ENCODE results near the gene CALU. TPM values are rescaled to one million over a fixed set of nuclear protein-coding genes. Genes with fewer than 3 reads are reported as not detected.

The CALU gene
- polyA plus RNA-seq, 4 donors = 6.0 to 75.3 (median 23.9) TPM

DNA sequence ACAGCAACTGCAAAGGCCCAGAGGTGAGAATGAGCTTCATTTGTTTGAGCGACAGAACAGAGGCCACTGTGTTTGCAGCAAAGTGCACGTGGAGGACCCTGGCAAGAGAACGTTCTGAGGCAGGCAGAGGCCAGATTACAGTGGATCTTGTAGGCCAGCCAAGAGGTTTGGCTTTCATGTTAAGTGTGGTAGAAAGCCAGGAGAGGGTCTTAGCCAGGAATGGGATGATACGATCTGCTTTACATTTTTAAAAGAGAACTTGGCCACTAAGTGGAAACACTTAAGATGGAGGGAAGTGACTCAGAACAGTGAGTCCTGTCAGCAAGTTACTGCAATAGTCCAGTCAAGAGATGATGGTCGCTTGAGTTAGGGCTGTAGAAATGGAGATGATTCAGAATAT lies 57.2 kb downstream of the CALU start:
- DNase-seq = no peak
- peaks cover 0 to 2% (median 0%) of the 10 kb centered on the region in 3 donors for H3K36me3 ChIP-seq (ENCODE audit: control insufficient read depth in 3 of 3, insufficient read depth in 2 of 3, low read depth in 1 of 3, low read length in 3 of 3)
- FAIRE-seq = no peak
- H3K4me3 ChIP-seq (ENCODE audit: low read depth in 1 of 3, low read length in 3 of 3) = no peak overlapping the region
- peaks cover 0 to 12% (median 0%) of the 10 kb centered on the region in 3 donors for H3K4me1 ChIP-seq (ENCODE audit: control insufficient read depth in 3 of 3, insufficient read depth in 2 of 3, low read depth in 1 of 3, low read length in 2 of 3)
- WGBS, 3 donors = 69 to 88% (median 88%) methylated on average over 5 of the region's 5 CpGs
- H3K27ac ChIP-seq (ENCODE audit: low read depth in 1 of 3, low read length in 2 of 3) = no peak overlapping the region
- H3K9me3 ChIP-seq (ENCODE audit: control insufficient read depth in 2 of 2, insufficient read depth in 1 of 2, low read depth in 1 of 2, low read length in 1 of 2) = no peaks in the 10 kb centered on the region
- H3K27me3 ChIP-seq (ENCODE audit: control insufficient read depth in 3 of 3, insufficient read depth in 3 of 3, low read length in 3 of 3) = peaks cover 0 to 18% (median 0%) of the 10 kb centered on the region in 3 donors

GRCh38 chr7:128799451-128799850 lies 60.3 kb downstream of the CALU start:
- WGBS, 3 donors = 65 to 81% (median 78%) methylated on average over 2 of the region's 2 CpGs
- Histone ChIP-seq H3K27ac (ENCODE audit: low read depth in 1 of 3, low read length in 2 of 3) (no peak overlapping the region), H3K4me1 (ENCODE audit: control insufficient read depth in 3 of 3, insufficient read depth in 2 of 3, low read depth in 1 of 3, low read length in 2 of 3) (peaks cover 0 to 5% (median 0%) of the 10 kb centered on the region in 3 donors), H3K27me3 (ENCODE audit: control insufficient read depth in 3 of 3, insufficient read depth in 3 of 3, low read length in 3 of 3) (no peaks in the 10 kb centered on the region), H3K36me3 (ENCODE audit: control insufficient read depth in 3 of 3, insufficient read depth in 2 of 3, low read depth in 1 of 3, low read length in 3 of 3) (no peaks in the 10 kb centered on the region), H3K4me3 (ENCODE audit: low read depth in 1 of 3, low read length in 3 of 3) (no peak overlapping the region), H3K9me3 (ENCODE audit: control insufficient read depth in 2 of 2, insufficient read depth in 1 of 2, low read depth in 1 of 2, low read length in 1 of 2) (no peaks in the 10 kb centered on the region)
- no peak for FAIRE-seq
- no peak for DNase-seq

GRCh38 chr7:128800567-128800966 lies 61.4 kb downstream of the CALU start:
- H3K36me3 ChIP-seq (ENCODE audit: control insufficient read depth in 3 of 3, insufficient read depth in 2 of 3, low read depth in 1 of 3, low read length in 3 of 3) = peaks cover 0 to 3% (median 0%) of the 10 kb centered on the region in 3 donors
- no peaks in the 10 kb centered on the region for H3K9me3 ChIP-seq (ENCODE audit: control insufficient read depth in 2 of 2, insufficient read depth in 1 of 2, low read depth in 1 of 2, low read length in 1 of 2)
- no peak overlapping the region for H3K4me3 ChIP-seq (ENCODE audit: low read depth in 1 of 3, low read length in 3 of 3)
- FAIRE-seq = no peak
- no peaks in the 10 kb centered on the region for H3K27me3 ChIP-seq (ENCODE audit: control insufficient read depth in 3 of 3, insufficient read depth in 3 of 3, low read length in 3 of 3)
- H3K4me1 ChIP-seq (ENCODE audit: control insufficient read depth in 3 of 3, insufficient read depth in 2 of 3, low read depth in 1 of 3, low read length in 2 of 3) = peaks cover 0 to 5% (median 0%) of the 10 kb centered on the region in 3 donors
- WGBS, 3 donors = 61 to 81% (median 66%) methylated on average over 3 of the region's 3 CpGs
- no peak overlapping the region for H3K27ac ChIP-seq (ENCODE audit: low read depth in 1 of 3, low read length in 2 of 3)
- no peak for DNase-seq

- H3K9me3 ChIP-seq (ENCODE audit: control insufficient read depth in 2 of 2, insufficient read depth in 1 of 2, low read depth in 1 of 2, low read length in 1 of 2) = no peaks in the 10 kb centered on the region
- H3K36me3 ChIP-seq (ENCODE audit: control insufficient read depth in 3 of 3, insufficient read depth in 2 of 3, low read depth in 1 of 3, low read length in 3 of 3) = peaks cover 0 to 3% (median 0%) of the 10 kb centered on the region in 3 donors
- WGBS, 3 donors = 29 to 73% (median 43%) methylated on average over 9 of the region's 9 CpGs
- DNase-seq (peak; percentile 84 to 91), FAIRE-seq (no peak)
- no peaks in the 10 kb centered on the region for H3K27me3 ChIP-seq (ENCODE audit: control insufficient read depth in 3 of 3, insufficient read depth in 3 of 3, low read length in 3 of 3)
- H3K4me1 ChIP-seq (ENCODE audit: control insufficient read depth in 3 of 3, insufficient read depth in 2 of 3, low read depth in 1 of 3, low read length in 2 of 3) = peaks cover 0 to 5% (median 0%) of the 10 kb centered on the region in 3 donors
- no peak overlapping the region for H3K27ac ChIP-seq (ENCODE audit: low read depth in 1 of 3, low read length in 2 of 3)
- peak overlapping the region in 1 of 3 donors; percentile 26 for H3K4me3 ChIP-seq (ENCODE audit: low read depth in 1 of 3, low read length in 3 of 3)
Measured at GRCh38 chr7:128801003-128801402, 61.8 kb downstream of the CALU start.

GRCh38 chr7:128801667-128802418 lies 62.7 kb downstream of the CALU start:
- no peaks in the 10 kb centered on the region for H3K27me3 ChIP-seq (ENCODE audit: control insufficient read depth in 3 of 3, insufficient read depth in 3 of 3, low read length in 3 of 3)
- H3K4me3 ChIP-seq (ENCODE audit: low read depth in 1 of 3, low read length in 3 of 3) = no peak overlapping the region
- FAIRE-seq (no peak), DNase-seq (no peak)
- no peak overlapping the region for H3K27ac ChIP-seq (ENCODE audit: low read depth in 1 of 3, low read length in 2 of 3)
- peaks cover 0 to 3% (median 0%) of the 10 kb centered on the region in 3 donors for H3K36me3 ChIP-seq (ENCODE audit: control insufficient read depth in 3 of 3, insufficient read depth in 2 of 3, low read depth in 1 of 3, low read length in 3 of 3)
- 78 to 84% (median 79%) methylated on average over 2 of the region's 2 CpGs for WGBS, 3 donors
- H3K9me3 ChIP-seq (ENCODE audit: control insufficient read depth in 2 of 2, insufficient read depth in 1 of 2, low read depth in 1 of 2, low read length in 1 of 2) = no peaks in the 10 kb centered on the region
- H3K4me1 ChIP-seq (ENCODE audit: control insufficient read depth in 3 of 3, insufficient read depth in 2 of 3, low read depth in 1 of 3, low read length in 2 of 3) = peaks cover 0 to 5% (median 0%) of the 10 kb centered on the region in 3 donors

- FAIRE-seq (no peak), DNase-seq (no peak)
- Histone ChIP-seq H3K36me3 (ENCODE audit: control insufficient read depth in 3 of 3, insufficient read depth in 2 of 3, low read depth in 1 of 3, low read length in 3 of 3) (peaks cover 0 to 3% (median 0%) of the 10 kb centered on the region in 3 donors), H3K27me3 (ENCODE audit: control insufficient read depth in 3 of 3, insufficient read depth in 3 of 3, low read length in 3 of 3) (no peaks in the 10 kb centered on the region), H3K4me3 (ENCODE audit: low read depth in 1 of 3, low read length in 3 of 3) (no peak overlapping the region), H3K9me3 (ENCODE audit: control insufficient read depth in 2 of 2, insufficient read depth in 1 of 2, low read depth in 1 of 2, low read length in 1 of 2) (no peaks in the 10 kb centered on the region), H3K27ac (ENCODE audit: low read depth in 1 of 3, low read length in 2 of 3) (no peak overlapping the region), H3K4me1 (ENCODE audit: control insufficient read depth in 3 of 3, insufficient read depth in 2 of 3, low read depth in 1 of 3, low read length in 2 of 3) (peaks cover 0 to 5% (median 0%) of the 10 kb centered on the region in 3 donors)
- WGBS, 3 donors = 83 to 86% (median 85%) methylated on average over 6 of the region's 6 CpGs
Measured at GRCh38 chr7:128804484-128804883, 65.3 kb downstream of the CALU start.

DNA sequence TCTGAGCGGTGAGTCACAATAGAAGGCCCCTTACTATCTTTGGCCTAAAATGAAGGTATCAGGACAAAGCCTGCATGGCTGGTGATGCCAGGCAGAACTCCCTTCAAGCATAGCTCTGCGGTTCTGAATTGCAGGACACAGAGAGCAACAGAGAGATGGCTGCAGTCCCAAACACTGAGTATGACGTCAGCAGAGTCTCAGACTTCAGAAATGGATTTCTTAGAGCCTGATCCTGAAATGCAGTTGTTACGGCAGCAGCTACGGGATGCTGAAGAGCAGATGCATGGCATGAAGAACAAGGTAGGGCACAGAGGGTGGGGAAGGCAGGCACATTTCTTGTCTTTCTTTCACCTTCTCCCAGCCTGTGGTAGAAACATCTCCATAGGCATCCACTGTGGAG lies 66.1 kb downstream of the CALU start:
- FAIRE-seq = no peak
- H3K27me3 ChIP-seq (ENCODE audit: control insufficient read depth in 3 of 3, insufficient read depth in 3 of 3, low read length in 3 of 3) = no peaks in the 10 kb centered on the region
- DNase-seq = no peak
- H3K4me1 ChIP-seq (ENCODE audit: control insufficient read depth in 3 of 3, insufficient read depth in 2 of 3, low read depth in 1 of 3, low read length in 2 of 3) = peaks cover 0 to 5% (median 0%) of the 10 kb centered on the region in 3 donors
- no peaks in the 10 kb centered on the region for H3K9me3 ChIP-seq (ENCODE audit: control insufficient read depth in 2 of 2, insufficient read depth in 1 of 2, low read depth in 1 of 2, low read length in 1 of 2)
- peaks cover 0 to 5% (median 0%) of the 10 kb centered on the region in 3 donors for H3K36me3 ChIP-seq (ENCODE audit: control insufficient read depth in 3 of 3, insufficient read depth in 2 of 3, low read depth in 1 of 3, low read length in 3 of 3)
- 92 to 94% (median 93%) methylated on average over 5 of the region's 5 CpGs for WGBS, 3 donors
- no peak overlapping the region for H3K4me3 ChIP-seq (ENCODE audit: low read depth in 1 of 3, low read length in 3 of 3)
- H3K27ac ChIP-seq (ENCODE audit: low read depth in 1 of 3, low read length in 2 of 3) = no peak overlapping the region

- H3K27me3 ChIP-seq (ENCODE audit: control insufficient read depth in 3 of 3, insufficient read depth in 3 of 3, low read length in 3 of 3) = no peaks in the 10 kb centered on the region
- H3K27ac ChIP-seq (ENCODE audit: low read depth in 1 of 3, low read length in 2 of 3) = no peak overlapping the region
- H3K4me1 ChIP-seq (ENCODE audit: control insufficient read depth in 3 of 3, insufficient read depth in 2 of 3, low read depth in 1 of 3, low read length in 2 of 3) = no peaks in the 10 kb centered on the region
- H3K4me3 ChIP-seq (ENCODE audit: low read depth in 1 of 3, low read length in 3 of 3) = no peak overlapping the region
- FAIRE-seq = no peak
- peaks cover 0 to 9% (median 0%) of the 10 kb centered on the region in 3 donors for H3K36me3 ChIP-seq (ENCODE audit: control insufficient read depth in 3 of 3, insufficient read depth in 2 of 3, low read depth in 1 of 3, low read length in 3 of 3)
- H3K9me3 ChIP-seq (ENCODE audit: control insufficient read depth in 2 of 2, insufficient read depth in 1 of 2, low read depth in 1 of 2, low read length in 1 of 2) = no peaks in the 10 kb centered on the region
- no peak for DNase-seq
- 83 to 90% (median 85%) methylated on average over 8 of the region's 8 CpGs for WGBS, 3 donors
Measured at GRCh38 chr7:128807191-128807590, 68.0 kb downstream of the CALU start.

All from small intestine (tissue), 7 donors.